ENCODE data around the gene LAMP5.

GRCh38 chr20:9506280-9506821, 8.0 kb upstream of the LAMP5 start:
- TF ChIP-seq CTCF (IDR thresholded peaks at IDR 0.05; ENCODE audit: low read depth, low read length) (no peak), POLR2A (IDR thresholded peaks at IDR 0.05; ENCODE audit: extremely low read depth, insufficient read length) (no peak)
